HG02870 (cell line): ENCODE measurements around the gene FLVCR2.

Experiments
- ATAC-seq: cut with Tn5 transposase; IDR thresholded peaks from one replicate; pipeline ENCODE4 v1.9.1; 2021; ENCODE audit warnings: mild to moderate bottlenecking, moderate library complexity; ENCODE audit not compliant: unreplicated experiment

Gene FLVCR2

DNA sequence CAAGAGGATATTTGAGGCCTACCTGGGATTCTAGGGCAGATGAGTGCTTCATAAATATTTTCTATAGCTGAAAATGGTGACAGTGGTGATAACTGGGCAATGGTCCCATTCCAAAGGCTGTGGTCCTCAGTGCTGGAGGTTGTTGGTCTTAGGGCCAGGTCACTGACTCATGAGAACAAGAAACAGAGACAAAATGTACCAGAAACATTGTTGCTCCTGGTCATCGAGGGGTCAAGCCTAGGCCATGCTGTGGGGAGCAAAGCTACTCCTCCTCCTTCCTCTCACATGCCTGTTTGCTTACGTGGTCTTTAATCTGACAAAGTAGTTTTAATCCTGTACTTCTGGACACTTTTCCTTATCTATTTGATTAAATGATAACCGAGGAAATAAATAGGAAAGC, 48.4 kb downstream of the FLVCR2 start:
- ATAC-seq, result no peak

DNA sequence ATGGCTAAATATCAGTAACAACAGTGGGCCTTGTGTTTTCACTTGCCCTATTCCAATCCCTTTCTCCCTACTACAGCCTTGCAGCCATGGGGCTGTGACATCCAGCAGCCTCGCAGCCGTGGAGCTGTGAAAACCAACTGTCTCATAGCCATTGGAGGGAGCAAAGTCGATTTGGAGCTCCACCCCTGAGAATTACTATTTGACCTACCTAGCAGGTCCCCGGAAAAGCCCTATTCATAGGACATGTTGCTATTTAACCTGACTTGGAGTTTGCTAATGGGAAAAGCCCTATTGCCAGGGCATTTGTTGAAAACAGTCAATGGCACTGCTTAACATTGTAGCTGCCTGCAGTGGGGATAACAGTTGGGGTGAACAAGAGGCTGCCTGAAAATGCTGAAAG, 49.0 kb downstream of the FLVCR2 start:
- ATAC-seq, result no peak

DNA sequence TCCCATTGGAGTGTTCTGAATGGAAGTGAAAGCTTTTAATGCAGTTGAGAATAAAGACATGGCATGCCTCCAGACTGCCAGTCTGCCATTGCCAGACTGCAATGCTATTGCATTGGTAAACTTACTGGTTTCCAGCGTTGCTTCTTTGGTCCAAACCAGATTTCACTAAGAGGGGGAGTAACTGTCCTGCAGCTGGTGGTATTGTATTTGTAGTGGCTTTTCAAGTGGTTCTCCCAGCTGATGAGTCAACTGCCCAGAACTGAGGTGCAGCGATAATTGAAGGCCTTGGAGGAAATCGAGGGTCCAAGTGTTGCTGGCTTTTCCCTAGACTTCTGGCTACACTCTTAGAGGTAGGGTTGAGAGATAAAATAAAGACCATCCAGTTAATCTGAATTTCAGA, 50.4 kb downstream of the FLVCR2 start:
- no peak for ATAC-seq

DNA sequence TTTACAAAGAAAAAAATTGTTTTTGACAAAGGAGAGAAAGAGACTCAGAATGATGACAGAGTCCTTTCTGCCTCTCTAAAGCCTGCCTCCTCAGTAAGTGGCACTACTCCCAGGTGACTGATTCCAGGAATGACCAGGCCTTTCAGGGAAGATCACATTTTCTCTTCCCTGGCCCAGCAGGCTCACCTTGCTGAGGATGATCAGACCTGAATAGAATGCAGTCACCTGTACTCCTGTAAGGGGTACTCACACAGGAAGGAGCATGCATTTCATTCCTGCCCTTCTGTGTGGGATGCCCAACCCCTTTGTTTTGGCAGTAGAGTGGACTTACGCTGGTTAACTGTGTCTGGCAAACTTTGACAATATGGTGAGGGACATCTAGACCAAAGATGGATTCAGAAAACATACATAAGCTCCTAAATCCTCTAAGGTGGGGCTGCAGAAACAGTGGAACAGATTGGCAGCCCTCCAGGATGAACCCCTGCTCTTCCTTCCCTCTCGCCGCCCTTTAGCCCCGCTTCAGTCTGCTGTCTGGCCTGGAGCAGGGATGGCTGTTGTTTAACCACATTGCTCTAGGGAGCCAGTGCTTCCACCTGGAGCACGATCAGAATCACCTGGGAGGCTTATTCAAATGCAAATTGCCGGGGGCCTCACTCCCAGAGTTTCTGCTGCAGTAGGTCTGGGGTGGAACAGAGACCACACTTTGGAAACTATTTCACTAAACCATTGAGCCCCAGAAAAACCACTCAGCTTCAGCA, 52.5 kb downstream of the FLVCR2 start:
- no peak for ATAC-seq

DNA sequence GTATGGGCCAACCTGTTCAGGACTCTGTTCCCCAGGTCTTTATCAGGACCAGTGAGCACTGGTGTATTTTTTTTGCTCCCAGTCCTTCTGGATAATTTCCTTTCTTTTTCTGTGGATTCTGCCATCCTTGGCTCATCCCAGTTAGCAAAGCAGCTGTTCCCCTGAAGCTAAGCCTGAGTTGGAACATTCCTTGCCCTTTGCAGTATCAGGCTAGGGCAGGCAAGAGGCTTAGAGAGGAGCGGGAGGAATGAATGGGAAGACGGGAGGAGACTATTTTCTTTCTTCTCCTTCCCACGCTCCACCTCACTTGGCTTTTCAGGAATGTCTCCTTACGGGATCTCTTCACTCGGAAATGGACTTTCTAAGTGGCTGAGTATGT, 53.0 kb downstream of the FLVCR2 start:
- no peak for ATAC-seq

DNA sequence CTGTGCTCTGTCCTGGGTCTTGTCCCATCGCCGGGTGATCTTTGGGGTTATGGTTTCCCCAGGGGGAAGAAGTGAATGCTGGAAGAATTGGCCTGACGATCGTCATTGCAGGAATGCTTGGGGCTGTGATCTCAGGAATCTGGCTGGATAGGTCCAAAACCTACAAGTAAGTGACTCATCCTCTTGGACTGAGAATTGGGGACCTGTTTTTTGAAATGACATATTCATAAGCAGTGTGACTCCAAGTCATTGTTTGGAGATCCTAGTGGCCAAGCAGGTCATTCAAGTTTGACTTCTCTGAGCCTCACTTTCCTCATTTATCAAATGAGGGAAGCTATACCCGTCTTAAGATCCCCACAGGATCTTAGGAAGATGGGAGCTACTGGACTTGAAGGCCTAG, 56.4 kb downstream of the FLVCR2 start:
- ATAC-seq, result no peak

DNA sequence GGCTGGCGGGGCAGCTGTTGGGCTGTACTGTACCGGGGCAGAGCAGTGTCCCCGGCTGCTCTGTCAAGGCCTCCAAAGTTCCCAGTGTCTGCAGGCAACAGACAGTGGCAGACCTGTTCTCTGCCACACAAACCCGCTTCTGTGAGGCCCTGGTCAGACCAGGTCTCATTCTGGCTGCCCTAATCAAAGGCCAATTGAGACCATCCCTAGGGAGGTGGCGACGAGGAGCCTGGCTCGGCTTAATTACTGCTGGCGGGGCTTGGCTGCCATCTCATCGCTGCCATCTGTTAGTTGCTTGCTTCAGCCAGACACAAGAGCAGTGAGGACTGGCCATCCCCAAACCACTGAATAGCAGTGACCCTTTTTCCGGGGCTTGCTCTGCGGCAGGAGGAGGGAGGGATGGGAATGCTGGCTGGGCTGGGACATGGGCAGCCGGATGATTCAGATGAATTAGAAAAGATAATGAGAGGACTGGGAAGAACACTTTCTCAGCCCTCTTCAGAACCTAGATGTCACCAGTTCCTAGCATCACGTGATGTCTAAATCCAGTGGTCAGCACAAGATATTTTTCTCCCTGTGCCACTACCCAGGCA, 57.8 kb downstream of the FLVCR2 start:
- no peak for ATAC-seq

DNA sequence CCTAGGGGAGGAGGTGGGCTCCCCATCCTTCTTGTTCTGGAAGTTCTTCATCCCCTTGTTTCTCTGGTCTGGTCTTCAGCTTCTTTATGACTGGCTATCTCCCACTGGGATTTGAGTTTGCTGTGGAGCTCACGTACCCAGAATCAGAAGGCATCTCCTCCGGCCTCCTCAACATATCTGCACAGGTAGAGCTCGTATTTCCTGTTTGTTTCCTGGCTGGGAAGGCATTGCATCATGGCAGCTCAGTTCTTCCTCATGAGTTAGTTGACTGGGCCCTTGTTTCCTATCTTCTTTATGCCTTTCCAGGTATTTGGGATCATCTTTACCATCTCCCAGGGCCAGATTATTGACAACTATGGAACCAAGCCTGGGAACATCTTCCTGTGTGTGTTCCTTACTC, 62.5 kb downstream of the FLVCR2 start:
- no peak for ATAC-seq

DNA sequence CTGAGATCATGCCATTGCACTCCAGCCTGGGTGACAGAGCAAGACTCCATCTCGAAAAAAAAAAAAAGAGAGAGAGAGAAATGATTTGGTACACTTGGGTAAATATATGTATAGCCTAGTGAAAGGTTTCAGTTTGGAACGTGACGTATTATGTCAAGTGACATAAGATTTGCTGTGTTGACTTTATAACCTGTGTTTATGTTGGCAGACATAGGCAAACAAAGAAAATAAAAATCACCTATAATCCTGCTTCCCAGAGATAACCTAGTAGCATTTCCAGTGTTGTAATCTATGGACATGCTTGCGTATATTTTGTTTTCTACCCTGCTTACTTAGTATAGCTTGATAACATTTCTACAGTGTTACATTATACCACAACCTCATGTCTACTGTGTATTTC, 65.6 kb downstream of the FLVCR2 start:
- ATAC-seq, result no peak

DNA sequence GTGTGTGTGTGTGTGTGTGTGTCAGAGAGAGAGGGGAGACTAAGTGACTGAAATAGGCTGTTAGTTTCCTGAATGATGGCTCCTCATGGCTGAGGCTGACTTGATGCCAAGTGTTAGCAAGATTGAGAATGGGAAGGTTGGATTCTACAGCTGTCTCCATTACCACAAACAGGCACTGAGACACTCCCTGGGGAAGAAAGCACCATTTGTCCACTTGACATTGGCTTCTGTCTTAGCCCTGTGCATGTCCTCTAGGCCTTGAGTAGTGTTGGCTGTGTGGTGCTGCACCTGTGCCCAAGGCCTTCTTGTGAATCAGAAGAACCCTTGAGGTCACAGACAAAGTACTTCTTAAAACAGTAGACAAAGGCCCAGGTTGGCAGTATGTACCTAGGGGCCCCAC, 66.6 kb downstream of the FLVCR2 start:
- no peak for ATAC-seq

DNA sequence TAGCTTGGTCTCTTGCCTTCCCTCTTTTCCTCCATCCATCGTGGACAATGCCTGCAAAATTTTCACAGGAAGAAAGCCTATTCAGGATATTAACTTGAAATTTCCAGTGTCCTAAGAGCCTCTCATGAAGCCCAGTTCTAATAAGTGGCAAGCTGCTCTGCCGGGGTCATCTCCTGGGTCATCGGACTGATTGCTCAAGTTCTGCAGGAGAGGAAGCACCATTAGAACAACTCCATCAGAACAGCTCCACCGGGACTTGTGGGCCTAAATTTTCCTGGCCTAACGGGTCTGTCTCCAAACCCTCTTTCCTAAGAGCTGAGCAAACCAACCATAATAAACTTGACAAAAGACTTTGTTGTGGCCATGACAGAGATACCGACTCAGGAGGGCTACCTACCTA, 68.3 kb downstream of the FLVCR2 start:
- no peak for ATAC-seq

DNA sequence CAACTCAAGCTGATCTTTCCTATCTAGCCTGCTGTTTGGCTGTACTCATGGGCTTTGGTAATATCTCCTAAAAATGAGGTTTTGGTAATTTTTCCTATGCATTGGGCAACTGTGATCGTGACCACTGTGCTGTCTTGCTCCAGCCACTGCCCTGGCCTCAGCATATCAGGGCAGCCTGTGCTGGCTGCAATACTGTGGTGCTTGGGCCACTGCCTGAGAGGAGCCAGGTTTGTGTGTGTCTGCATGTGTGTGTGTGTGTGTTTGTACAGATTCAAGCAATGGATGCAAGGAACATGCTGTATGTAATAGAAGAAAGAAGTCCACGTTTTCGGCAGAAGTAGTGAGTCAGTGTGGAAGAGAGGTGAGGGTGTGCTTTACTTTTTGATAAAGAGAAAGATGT, 69.2 kb downstream of the FLVCR2 start:
- ATAC-seq, result no peak

DNA sequence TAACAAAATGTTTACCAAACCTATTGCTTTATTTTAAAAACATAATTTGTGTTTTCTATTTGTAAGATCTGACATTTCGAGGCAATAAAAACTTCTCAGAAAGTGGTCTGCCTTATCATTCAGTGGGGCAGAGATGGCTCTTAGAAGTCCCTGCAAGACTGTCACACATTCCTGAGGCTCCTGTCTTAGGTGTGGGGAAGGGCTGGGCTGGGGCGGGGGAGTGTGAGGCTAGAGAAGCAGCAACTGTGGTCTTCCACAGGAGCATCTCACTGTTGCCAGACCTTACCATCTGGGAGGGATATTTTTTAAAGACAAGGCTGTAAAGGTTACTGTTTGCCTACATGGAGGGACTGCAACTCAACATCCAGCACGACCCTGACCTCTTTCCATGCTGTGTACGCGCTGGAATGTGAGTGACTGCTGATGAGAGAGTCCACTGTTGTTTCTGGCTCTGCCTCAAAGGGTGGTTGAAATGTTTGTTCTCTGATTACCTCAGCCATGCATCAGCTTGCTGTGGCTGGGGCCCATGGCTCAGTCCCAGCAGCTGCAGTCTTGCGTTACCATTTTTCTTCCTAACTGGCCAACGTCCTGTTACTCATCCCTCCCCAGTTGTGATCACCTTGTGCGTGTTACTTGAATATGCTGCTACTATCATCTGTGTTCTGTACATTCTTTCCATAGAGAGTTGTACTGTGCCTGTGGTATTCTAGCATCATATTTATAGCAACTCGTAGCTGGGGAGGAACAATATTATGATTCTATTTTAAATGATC, 69.8 kb downstream of the FLVCR2 start:
- ATAC-seq, result no peak

DNA sequence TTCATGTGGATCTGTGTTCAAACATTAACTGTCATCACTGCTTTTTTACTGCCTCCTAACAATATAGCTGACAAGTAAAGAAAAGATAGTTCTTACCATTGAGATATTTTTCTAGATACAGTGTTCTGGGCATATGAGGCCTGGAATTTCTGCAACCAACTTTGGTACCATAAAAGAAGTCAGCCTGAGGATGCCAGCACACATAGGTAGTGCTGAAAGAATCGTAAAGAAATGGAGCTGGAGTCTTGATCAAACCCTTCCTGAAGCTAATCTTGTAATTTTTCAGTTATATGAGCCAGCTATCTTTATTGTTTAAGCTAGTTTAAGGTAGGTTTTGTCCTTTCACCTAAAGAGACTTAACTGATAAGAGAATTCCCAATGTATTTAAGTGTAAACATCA, 70.9 kb downstream of the FLVCR2 start:
- no peak for ATAC-seq

DNA sequence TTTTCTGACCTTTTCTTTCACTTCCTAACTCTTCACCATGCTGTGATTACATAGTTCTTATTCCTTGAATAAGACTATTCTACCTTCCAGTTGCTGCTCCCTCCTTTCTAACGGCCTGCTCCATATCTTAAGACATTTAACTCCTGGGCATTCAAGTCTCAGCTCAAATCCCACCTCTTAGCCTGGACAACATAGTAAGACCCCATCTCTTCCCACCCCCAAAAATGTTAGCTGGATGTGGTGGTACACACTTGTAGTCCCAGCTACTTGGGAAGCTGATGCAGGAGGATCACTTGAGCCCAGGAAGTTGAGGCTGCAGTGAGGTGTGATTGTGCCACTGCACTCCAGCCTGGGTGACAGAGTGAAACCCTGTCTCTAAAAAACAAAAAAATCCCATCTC, 71.4 kb downstream of the FLVCR2 start:
- ATAC-seq, result no peak

DNA sequence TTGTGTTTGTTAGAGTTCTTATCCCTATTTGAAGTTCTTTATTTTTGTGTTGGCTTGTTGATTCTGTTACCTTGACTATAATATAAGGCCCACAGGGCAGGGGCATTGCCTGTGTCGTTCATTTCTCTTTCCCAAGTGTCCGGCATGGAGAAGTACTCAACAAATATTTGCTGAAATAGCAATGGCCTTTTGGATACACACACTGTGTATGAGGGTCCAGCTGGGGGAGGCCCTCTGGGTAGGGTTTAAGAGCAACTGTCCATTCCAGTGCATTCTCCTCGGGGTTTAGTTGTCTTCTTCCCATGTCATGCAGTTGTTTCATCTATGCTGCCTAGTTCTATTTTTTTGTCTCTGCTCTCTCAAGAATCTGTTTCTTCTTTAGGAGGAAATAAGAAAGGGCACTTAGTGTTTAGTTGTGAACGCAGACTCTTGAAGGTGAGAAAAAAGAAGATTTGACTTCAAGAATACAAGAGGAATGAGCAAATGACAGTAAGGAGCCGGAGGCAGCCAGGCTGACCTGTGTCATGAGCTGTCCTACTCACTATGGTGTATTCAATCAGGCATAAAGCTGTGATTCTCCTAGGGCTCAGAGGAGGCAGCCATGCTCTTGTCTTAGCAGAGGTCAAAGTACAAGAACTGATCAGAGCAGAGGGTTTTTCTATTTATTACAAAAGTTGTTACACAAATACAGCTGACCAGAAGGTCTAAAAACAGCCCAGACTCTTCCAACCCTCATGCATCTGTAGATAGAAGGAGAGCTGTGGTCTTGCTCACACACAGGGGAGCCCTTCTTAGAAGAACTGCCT, 72.0 kb downstream of the FLVCR2 start:
- no peak for ATAC-seq

DNA sequence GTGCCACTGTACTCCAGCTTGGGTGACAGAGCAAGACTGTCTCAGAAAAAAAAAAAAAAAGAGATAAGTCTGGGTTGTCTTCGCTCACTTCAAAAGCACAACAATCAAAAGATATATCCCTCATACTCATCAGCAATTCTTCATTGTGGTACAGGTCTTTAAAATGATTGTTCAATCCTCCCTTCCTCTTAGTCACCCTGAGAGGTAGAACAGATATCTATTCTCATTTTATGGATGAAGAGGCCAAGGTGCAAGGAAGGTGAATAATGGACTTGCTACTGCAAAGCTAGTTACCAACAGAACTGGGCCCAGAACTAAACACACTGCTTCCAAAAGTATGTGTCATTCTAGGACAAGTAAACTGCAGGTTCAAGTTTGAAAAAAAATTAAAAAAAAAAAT, 75.1 kb downstream of the FLVCR2 start:
- no peak for ATAC-seq

DNA sequence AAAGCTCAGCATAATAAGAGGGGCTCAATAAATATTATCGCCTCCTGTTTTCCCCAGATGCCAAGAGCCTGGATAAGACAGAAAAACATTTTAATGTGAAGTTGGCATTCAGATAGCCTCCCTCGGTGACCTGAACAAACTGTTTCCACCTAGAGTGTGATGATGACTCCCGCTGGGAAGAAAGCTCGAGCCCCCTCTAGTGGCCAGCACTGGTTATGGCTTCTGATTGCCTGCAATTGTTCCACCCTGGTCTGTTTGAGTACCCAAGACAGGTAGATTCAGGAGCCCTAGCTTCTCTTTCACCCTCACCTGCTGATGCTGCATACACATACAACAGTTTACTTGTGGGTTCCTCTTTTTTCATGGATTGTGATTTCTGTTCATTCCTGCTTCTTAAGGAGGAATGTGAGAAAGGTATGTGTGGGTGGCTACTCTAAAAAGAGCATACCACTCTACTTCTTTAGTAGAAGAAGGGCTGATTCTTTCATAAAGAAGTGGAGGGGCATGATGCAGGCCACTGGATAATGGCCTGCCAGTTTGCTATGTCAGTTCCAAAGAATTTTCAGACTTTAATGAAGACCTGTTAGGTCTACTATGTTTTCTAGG, 75.8 kb downstream of the FLVCR2 start:
- peak; percentile 53 for ATAC-seq

DNA sequence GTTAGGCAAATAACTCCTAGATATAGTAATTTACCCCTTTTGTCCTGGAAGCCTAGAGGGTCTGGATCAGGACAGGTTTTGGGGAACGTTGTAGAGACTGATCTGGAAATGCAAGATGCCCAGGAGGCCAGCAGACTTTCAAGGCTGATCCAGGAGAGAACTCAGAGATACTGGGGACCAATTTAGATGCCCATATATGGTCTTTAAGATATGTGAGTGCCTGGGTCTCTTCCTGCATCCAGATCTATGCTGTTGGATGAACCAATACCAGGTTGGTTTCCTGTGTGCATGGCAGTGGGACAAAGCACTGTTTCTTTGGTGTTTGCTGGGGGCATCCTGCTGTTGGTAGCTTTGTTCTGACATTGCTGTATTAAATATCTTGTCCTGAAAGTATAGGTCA, 76.8 kb downstream of the FLVCR2 start:
- no peak for ATAC-seq

DNA sequence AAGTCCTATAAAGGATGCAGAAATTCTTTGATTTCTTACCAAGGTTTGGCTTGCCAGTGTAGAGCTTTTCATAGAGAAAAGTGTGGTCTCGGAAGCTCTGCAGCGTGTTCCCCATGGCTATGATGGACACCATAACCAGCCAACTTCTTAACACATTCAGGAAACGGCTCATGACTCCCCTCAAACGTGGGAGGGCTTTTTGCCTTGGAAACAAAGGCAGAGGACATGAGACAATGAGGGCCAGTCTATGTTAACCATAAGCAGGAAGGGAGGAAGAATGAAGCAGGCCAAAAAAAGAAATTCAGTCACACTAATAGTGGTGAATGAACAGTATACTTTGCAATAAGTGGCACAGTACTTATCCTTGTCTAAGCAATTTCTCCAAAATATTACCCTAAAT, 78.9 kb downstream of the FLVCR2 start:
- no peak for ATAC-seq

DNA sequence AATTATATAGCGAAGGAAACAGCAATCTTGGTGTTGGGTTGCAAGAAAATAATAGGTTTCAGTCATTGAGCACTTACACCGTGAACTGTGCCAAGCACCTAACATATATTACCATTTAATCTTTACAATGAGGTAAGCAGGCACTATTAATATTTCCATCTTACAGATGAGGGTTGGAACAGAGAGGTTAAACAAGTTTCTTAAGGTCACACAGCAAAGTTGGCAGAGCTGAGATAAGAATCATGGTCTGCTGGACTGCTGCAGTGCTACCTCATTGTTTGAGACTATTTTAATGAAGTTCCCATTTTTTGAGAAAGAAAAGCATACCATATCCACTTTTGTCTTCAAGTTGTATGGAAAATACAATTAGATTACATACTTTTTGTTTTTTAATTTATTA, 80.5 kb downstream of the FLVCR2 start:
- no peak for ATAC-seq
